Skin of body (tissue), 3 donors: ENCODE data around the gene CCDC112. TPM values are rescaled to one million over a fixed set of nuclear protein-coding genes. Genes with fewer than 3 reads are reported as not detected.
"Not testable (repeated sequence)": the region's sequence is repeated elsewhere in the genome, so short reads cannot be mapped to it uniquely, and the experiment has no call there.

Experiments used
- DNase-seq: peaks from one replicate; lab custom pipeline; 2025; lab: John Stamatoyannopoulos, UW
- small RNA-seq: library from RNA; depleted of rRNA; stranded (forward); fragments of <200 nt; gene quantifications from one replicate; pipeline ENCODE3, GENCODE V24; 2014; ENCODE audit warnings: low replicate concordance
- total RNA-seq: library from RNA; depleted of rRNA; stranded (reverse); fragments of >200 nt; gene quantifications from one replicate; pipeline ENCODE4 v1.2.3, GENCODE V29; 2014

CCDC112 gene
- total RNA-seq, 1 donor from 2014 or later = 8.6 TPM

- peak; percentile 30 for DNase-seq
Observed at GRCh38 chr5:115262321-115263077, 34.0 kb downstream of the CCDC112 start, which contains the start of gene PGGT1B. PGGT1B (minus strand) TSS chr5:115262877; CDS start chr5:115262851, 26 bp downstream.

GRCh38 chr5:115262011-115262320 is 34.5 kb downstream of the CCDC112 start:
- DNase-seq = no peak

- DNase-seq = no peak
Observed at GRCh38 chr5:115260248-115260647, 36.2 kb downstream of the CCDC112 start.

GRCh38 chr5:115257981-115258380 is 38.5 kb downstream of the CCDC112 start:
- no peak for DNase-seq

GRCh38 chr5:115249379-115249778 is 47.1 kb downstream of the CCDC112 start:
- DNase-seq = not testable (repeated sequence)

- DNase-seq = peak; percentile 51
Observed at GRCh38 chr5:115246361-115246991, 50.0 kb downstream of the CCDC112 start.

GRCh38 chr5:115243412-115243811 is 53.0 kb downstream of the CCDC112 start:
- DNase-seq = no peak

GRCh38 chr5:115241881-115242642 is 54.4 kb downstream of the CCDC112 start:
- DNase-seq = no peak

- no peak for DNase-seq
Observed at GRCh38 chr5:115237066-115237465, 59.4 kb downstream of the CCDC112 start.

- DNase-seq = no peak
Observed at GRCh38 chr5:115236599-115236998, 59.9 kb downstream of the CCDC112 start.

GRCh38 chr5:115231598-115231997 is 64.9 kb downstream of the CCDC112 start:
- DNase-seq = no peak

GRCh38 chr5:115229606-115230005 is 66.8 kb downstream of the CCDC112 start:
- DNase-seq = no peak

- DNase-seq = no peak
Observed at GRCh38 chr5:115227281-115227680, 69.2 kb downstream of the CCDC112 start.

Small RNA genes within 50 kb of the gene (small RNA-seq; reads per million reads assigned to genes)
- gene HMGN1P15 = not detected

Other genes starting within 250 kb of the CCDC112 start
- 1.2 TPM for gene TRIM36, start 126.7 kb downstream of the CCDC112 start, total RNA-seq
- gene PGGT1B, start 33.8 kb downstream of the CCDC112 start, total RNA-seq = 13.1 TPM
- gene FEM1C, start 248.1 kb upstream of the CCDC112 start, total RNA-seq = 32.7 TPM